Activated T-helper 2 cell treated with anti-CD3 and anti-CD28 coated beads, Interferon-gamma antibody, Interleukin-2, Interleukin-4, amounts not matched to agents 10 μg/mL and 5 μg/mL and 100 μg/mL, durations not matched to agents 14 hours and 24 hours and 36 hours (primary cell): ENCODE data around the gene CEACAM18. TPM values are rescaled to one million over a fixed set of nuclear protein-coding genes. Genes with fewer than 3 reads are reported as not detected.

Experiments
- DNase-seq: peaks from one replicate; pipeline ENCODE4 v3.0.0; 2021; ENCODE audit warnings: low spot score
- H3K27ac Mint-ChIP-seq: one replicate; pipeline ENCODE4 v1.8.0; 2021; ENCODE audit warnings: mixed read lengths
- H3K27me3 Mint-ChIP-seq: one replicate; pipeline ENCODE4 v1.8.0; 2021; ENCODE audit warnings: low read depth, mixed read lengths
- H3K36me3 Mint-ChIP-seq: one replicate; pipeline ENCODE4 v1.8.0; 2021; ENCODE audit warnings: low read depth, mixed read lengths
- H3K4me1 Mint-ChIP-seq: one replicate; pipeline ENCODE4 v1.8.0; 2021; ENCODE audit warnings: low read depth, mixed read lengths
- H3K4me3 Mint-ChIP-seq: one replicate; pipeline ENCODE4 v1.8.0; 2021; ENCODE audit warnings: low read depth, mild to moderate bottlenecking, moderate library complexity, mixed read lengths
- H3K9me3 Mint-ChIP-seq: one replicate; pipeline ENCODE4 v1.8.0; 2021; ENCODE audit warnings: mixed read lengths
- intact Hi-C: fragments of 100-400 bp; cut with micrococcal nuclease; formaldehyde crosslinking; loops from one replicate; pipeline ENCODE4 v1.15.1; 2023
- total RNA-seq: library from RNA; stranded (reverse); gene quantifications from 2 replicates; pipeline ENCODE4 v1.2.3, GENCODE V29; 2022

The CEACAM18 gene
- total RNA-seq, 1 donor from 2014 or later = not detected

DNA sequence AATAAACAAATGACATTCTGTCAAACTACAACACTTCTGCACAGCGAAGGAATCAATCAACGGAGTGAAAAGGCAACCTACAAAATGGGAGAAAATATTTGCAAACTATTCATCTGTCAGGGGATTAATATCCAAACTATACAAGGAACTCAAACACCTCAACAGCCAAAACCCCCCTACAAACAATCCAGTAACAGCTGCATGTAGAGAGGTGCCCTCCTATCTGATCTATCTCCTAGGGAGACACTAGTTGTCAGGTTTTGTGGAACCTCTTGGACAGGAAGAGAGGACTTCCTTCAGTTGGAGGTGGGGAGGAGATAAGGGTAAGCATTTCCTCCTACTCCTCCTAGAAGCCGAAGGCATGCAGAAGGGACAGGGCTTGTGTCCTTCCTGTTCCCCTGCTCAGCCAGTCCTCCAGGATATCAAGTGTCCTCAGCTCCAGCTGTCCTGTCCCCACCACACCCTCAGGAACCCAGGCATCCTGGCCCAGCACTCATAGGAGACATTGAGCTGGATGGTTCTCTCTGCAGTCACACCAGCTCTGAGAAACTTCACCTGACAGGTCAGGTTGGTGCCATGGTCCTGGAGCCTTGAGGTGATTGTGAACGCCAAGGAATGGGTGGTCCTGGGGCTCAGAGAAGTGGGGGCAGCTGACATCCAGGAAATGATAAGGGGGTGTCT, 10.3 kb upstream of the CEACAM18 start:
- Mint-ChIP-seq H3K4me3 (peak overlapping the region; percentile 55), H3K4me1 (peaks cover 67% of the 10 kb centered on the region), H3K27ac (peak overlapping the region; percentile 15), H3K27me3 (no peaks in the 10 kb centered on the region), H3K36me3 (no peaks in the 10 kb centered on the region), H3K9me3 (no peaks in the 10 kb centered on the region)
- no peak for DNase-seq
- intact Hi-C loops = loop anchor here (2.0 kb wide), 1 partner anchor 27 kb away; no protein-coding TSS in a partner anchor

- H3K36me3 Mint-ChIP-seq = no peaks in the 10 kb centered on the region
- H3K27ac Mint-ChIP-seq = peak overlapping the region; percentile 15
- DNase-seq = no peak
- H3K27me3 Mint-ChIP-seq = no peaks in the 10 kb centered on the region
- H3K9me3 Mint-ChIP-seq = no peaks in the 10 kb centered on the region
- peaks cover 64% of the 10 kb centered on the region for H3K4me1 Mint-ChIP-seq
- intact Hi-C loops = no loop called here
- H3K4me3 Mint-ChIP-seq = peak overlapping the region; percentile 55
These were observed 9.8 kb upstream of the CEACAM18 start for GRCh38 chr19:51468545-51468920.

- peaks cover 65% of the 10 kb centered on the region for H3K4me1 Mint-ChIP-seq
- H3K36me3 Mint-ChIP-seq = no peaks in the 10 kb centered on the region
- no peak for DNase-seq
- H3K9me3 Mint-ChIP-seq = no peaks in the 10 kb centered on the region
- H3K4me3 Mint-ChIP-seq = no peak overlapping the region
- intact Hi-C loops = no loop called here
- H3K27ac Mint-ChIP-seq = no peak overlapping the region
- no peaks in the 10 kb centered on the region for H3K27me3 Mint-ChIP-seq
These were observed 9.2 kb upstream of the CEACAM18 start for GRCh38 chr19:51469162-51469561.

DNA sequence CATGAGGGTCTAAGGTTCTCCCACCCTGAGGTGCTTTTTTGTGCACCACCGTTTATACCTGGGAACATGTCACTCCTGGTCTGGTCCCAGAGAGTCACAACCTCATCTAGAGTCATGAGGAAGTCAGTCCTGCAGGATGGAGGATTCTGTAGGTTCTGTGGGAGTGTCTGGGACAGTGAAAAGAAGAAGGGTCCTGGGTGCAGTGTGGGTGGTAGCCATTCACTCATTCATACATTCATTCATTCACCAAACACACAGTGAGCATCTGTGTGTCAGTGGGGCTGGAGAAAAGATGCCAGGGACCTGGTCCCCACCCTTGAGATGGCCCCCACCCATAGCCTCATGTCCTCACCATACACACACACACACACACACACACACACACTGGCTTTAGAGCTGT, 8.7 kb upstream of the CEACAM18 start:
- Mint-ChIP-seq H3K27ac (no peak overlapping the region), H3K9me3 (no peaks in the 10 kb centered on the region), H3K27me3 (no peaks in the 10 kb centered on the region), H3K4me1 (peaks cover 63% of the 10 kb centered on the region), H3K36me3 (no peaks in the 10 kb centered on the region), H3K4me3 (no peak overlapping the region)
- intact Hi-C loops = no loop called here
- no peak for DNase-seq

DNA sequence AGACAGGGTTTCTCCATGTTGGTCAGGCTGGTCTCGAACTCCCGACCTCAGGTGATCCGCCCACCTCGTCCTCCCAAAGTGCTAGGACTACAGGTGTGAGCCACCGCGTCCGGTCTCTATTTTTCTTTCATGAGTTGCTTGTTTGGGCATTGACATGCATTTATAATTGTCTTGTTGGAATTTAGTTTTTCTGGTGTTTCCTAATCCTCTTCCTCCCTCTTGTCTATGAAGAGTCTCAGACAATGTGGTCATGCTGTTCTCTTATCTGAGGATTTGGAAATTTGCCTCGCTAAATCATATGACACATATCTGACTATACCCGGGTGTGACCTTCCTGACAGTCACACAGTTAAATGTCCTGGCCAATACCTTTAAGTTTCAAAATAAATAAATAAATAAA, 7.4 kb upstream of the CEACAM18 start:
- DNase-seq = no peak
- H3K36me3 Mint-ChIP-seq = no peaks in the 10 kb centered on the region
- no peak overlapping the region for H3K4me3 Mint-ChIP-seq
- H3K9me3 Mint-ChIP-seq = no peaks in the 10 kb centered on the region
- H3K27ac Mint-ChIP-seq = no peak overlapping the region
- no peaks in the 10 kb centered on the region for H3K27me3 Mint-ChIP-seq
- H3K4me1 Mint-ChIP-seq = peaks cover 57% of the 10 kb centered on the region
- intact Hi-C loops = no loop called here

- DNase-seq = no peak
- H3K4me3 Mint-ChIP-seq = no peak overlapping the region
- H3K27ac Mint-ChIP-seq = no peak overlapping the region
- no peaks in the 10 kb centered on the region for H3K27me3 Mint-ChIP-seq
- intact Hi-C loops = no loop called here
- no peaks in the 10 kb centered on the region for H3K36me3 Mint-ChIP-seq
- peaks cover 51% of the 10 kb centered on the region for H3K4me1 Mint-ChIP-seq
- no peaks in the 10 kb centered on the region for H3K9me3 Mint-ChIP-seq
These were observed 6.8 kb upstream of the CEACAM18 start for GRCh38 chr19:51471527-51471926.

DNA sequence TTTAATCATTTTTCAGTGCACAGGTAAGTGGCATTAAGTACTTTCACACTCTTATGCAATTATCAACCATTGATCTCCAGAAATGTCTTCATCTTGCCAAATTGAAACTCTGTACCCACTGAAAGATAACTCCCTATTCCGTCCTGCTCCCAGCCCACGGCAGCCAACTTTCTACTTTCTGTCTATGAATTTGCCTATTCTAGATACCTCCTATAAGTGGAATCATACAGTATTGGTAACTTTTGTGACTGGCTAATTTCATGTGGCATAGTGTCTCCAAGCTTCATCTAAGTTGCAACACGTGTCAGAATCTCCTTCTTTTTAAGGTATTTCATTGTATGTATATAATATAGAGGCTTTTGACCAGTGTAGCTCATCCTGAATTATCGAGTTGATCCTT, 5.7 kb upstream of the CEACAM18 start:
- H3K9me3 Mint-ChIP-seq = no peaks in the 10 kb centered on the region
- no peaks in the 10 kb centered on the region for H3K27me3 Mint-ChIP-seq
- intact Hi-C loops = loop anchor here (1.0 to 2.0 kb wide), 4 partner anchors 43 to 165 kb away; partner anchors contain the start of gene SIGLEC10
- H3K36me3 Mint-ChIP-seq = no peaks in the 10 kb centered on the region
- DNase-seq = no peak
- H3K4me3 Mint-ChIP-seq = no peak overlapping the region
- H3K27ac Mint-ChIP-seq = peak overlapping the region; percentile 29
- peaks cover 42% of the 10 kb centered on the region for H3K4me1 Mint-ChIP-seq

GRCh38 chr19:51473009-51473707, 5.2 kb upstream of the CEACAM18 start:
- no peaks in the 10 kb centered on the region for H3K36me3 Mint-ChIP-seq
- peak overlapping the region; percentile 29 for H3K27ac Mint-ChIP-seq
- peak; percentile 67 for DNase-seq
- no peaks in the 10 kb centered on the region for H3K9me3 Mint-ChIP-seq
- intact Hi-C loops = loop anchor here (1.0 to 2.0 kb wide), 4 partner anchors 42 to 164 kb away; partner anchors contain the start of gene SIGLEC10
- H3K4me3 Mint-ChIP-seq = no peak overlapping the region
- peaks cover 37% of the 10 kb centered on the region for H3K4me1 Mint-ChIP-seq
- H3K27me3 Mint-ChIP-seq = no peaks in the 10 kb centered on the region

DNA sequence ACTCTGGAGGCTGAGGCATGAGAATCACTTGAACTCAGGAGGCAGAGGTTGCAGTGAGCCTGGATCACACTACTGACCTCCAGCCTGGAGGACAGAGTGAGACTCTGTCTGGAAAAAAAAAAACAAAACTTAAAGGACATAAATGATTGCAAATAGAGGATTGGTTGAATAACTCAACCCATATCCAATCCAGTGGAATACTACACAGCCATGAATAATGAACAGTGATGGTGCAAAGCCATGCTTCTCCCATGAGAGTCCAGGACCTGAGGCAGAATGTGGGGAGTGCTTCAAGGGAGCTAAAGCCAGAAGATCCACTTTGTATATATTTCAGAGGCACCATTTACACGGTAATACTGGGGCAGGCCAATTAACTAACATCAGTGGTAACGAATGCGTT, 2.2 kb upstream of the CEACAM18 start:
- H3K27me3 Mint-ChIP-seq = no peaks in the 10 kb centered on the region

DNA sequence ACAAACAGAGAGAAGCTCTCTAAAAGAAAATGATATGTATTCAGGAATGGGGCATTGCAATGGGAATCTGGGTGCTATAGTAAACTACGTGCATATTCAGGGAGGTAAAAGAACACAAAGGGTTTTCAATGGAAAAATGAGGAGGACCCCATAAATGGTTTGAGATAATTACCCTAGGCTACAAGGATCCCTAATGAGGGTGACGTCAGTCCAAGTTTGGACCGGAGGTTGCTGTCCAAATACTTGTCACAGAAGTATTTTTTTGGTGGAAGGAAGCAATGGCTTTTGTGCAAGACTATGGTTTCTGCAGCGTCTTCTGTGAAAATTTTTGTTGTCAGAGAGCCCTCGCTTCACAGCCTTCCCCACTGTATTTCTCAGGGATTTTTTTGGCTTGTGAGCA, 995 bp upstream of the CEACAM18 start:
- no peak overlapping the region for H3K4me3 Mint-ChIP-seq

More for the DNA sequence above, 2.2 kb upstream of the CEACAM18 start:
- H3K4me1 Mint-ChIP-seq = peaks cover 42% of the 10 kb centered on the region
- no peaks in the 10 kb centered on the region for H3K9me3 Mint-ChIP-seq
- intact Hi-C loops = no loop called here
- H3K36me3 Mint-ChIP-seq = no peaks in the 10 kb centered on the region
- DNase-seq = no peak
- no peak overlapping the region for H3K27ac Mint-ChIP-seq
- H3K4me3 Mint-ChIP-seq = no peak overlapping the region

GRCh38 chr19:51479531-51480331, 1.4 kb downstream of the CEACAM18 start:
- no peak overlapping the region for H3K4me3 Mint-ChIP-seq
- no peaks in the 10 kb centered on the region for H3K27me3 Mint-ChIP-seq
- no peaks in the 10 kb centered on the region for H3K36me3 Mint-ChIP-seq
- peaks cover 26% of the 10 kb centered on the region for H3K4me1 Mint-ChIP-seq
- H3K9me3 Mint-ChIP-seq = no peaks in the 10 kb centered on the region
- DNase-seq = no peak
- intact Hi-C loops = no loop called here
- H3K27ac Mint-ChIP-seq = peak overlapping the region; percentile 17

More for the DNA sequence above, 995 bp upstream of the CEACAM18 start:
- Mint-ChIP-seq H3K4me1 (peaks cover 40% of the 10 kb centered on the region), H3K9me3 (no peaks in the 10 kb centered on the region), H3K27me3 (no peaks in the 10 kb centered on the region), H3K36me3 (no peaks in the 10 kb centered on the region), H3K27ac (no peak overlapping the region)
- intact Hi-C loops = no loop called here
- no peak for DNase-seq

GRCh38 chr19:51480590-51480989, 2.3 kb downstream of the CEACAM18 start:
- intact Hi-C loops = no loop called here

More at GRCh38 chr19:51480590-51480989, 2.3 kb downstream of the CEACAM18 start:
- H3K4me3 Mint-ChIP-seq = no peak overlapping the region
- H3K27ac Mint-ChIP-seq = no peak overlapping the region
- H3K36me3 Mint-ChIP-seq = no peaks in the 10 kb centered on the region
- peaks cover 25% of the 10 kb centered on the region for H3K4me1 Mint-ChIP-seq
- H3K9me3 Mint-ChIP-seq = no peaks in the 10 kb centered on the region
- DNase-seq = no peak
- H3K27me3 Mint-ChIP-seq = no peaks in the 10 kb centered on the region
